Mesenchymal stem cell (in vitro differentiated cells and primary cell): ENCODE measurements around the gene GTSF1L.

ENCODE experiments used
- DNase-seq: peaks from one replicate; pipeline ENCODE4 v3.0.0-alpha.2; 2013
- H2AFZ ChIP-seq: one replicate; pipeline ENCODE4 v1.6.1; 2013; ENCODE audit warnings: low read depth, mild to moderate bottlenecking, control low read depth, inconsistent platforms, low read length, moderate library complexity
- H2AK5ac ChIP-seq: 2 replicates; pipeline ENCODE4 v1.6.1; 2013; ENCODE audit warnings: low read length, moderate library complexity, mild to moderate bottlenecking, inconsistent platforms; ENCODE audit not compliant: severe bottlenecking
- H2BK120ac ChIP-seq: one replicate; pipeline ENCODE4 v1.6.1; 2013; ENCODE audit warnings: low read depth, mild to moderate bottlenecking, inconsistent platforms, low read length, moderate library complexity
- H2BK12ac ChIP-seq, 2 experiments: one replicate each; pipeline ENCODE4 v1.6.1; 2013; ENCODE audit warnings: inconsistent platforms in 2 of 2, low read length in 2 of 2, mild to moderate bottlenecking in 2 of 2, moderate library complexity in 2 of 2, control low read depth in 1 of 2
- H2BK15ac ChIP-seq: one replicate; pipeline ENCODE4 v1.6.1; 2013; ENCODE audit warnings: mild to moderate bottlenecking, low read depth, inconsistent platforms; ENCODE audit not compliant: poor library complexity, severe bottlenecking
- H2BK5ac ChIP-seq: 2 replicates; pipeline ENCODE4 v1.6.1; 2013; ENCODE audit warnings: low read depth, mild to moderate bottlenecking, low read length, control low read depth, inconsistent platforms; ENCODE audit not compliant: poor library complexity, severe bottlenecking
- H3K14ac ChIP-seq, 2 experiments: one replicate each; pipeline ENCODE4 v1.6.1; 2013; ENCODE audit warnings: inconsistent platforms in 2 of 2, low read length in 2 of 2, control low read depth in 1 of 2, mild to moderate bottlenecking in 1 of 2, moderate library complexity in 1 of 2
- H3K18ac ChIP-seq, 2 experiments: one replicate each; pipeline ENCODE4 v1.6.1; 2013; ENCODE audit warnings: inconsistent platforms in 2 of 2, low read length in 2 of 2, control low read depth in 1 of 2, low read depth in 1 of 2, mild to moderate bottlenecking in 1 of 2
- H3K23ac ChIP-seq, 2 experiments: one replicate each; pipeline ENCODE4 v1.6.1; 2013; ENCODE audit warnings: inconsistent platforms in 2 of 2, low read length in 2 of 2, mild to moderate bottlenecking in 2 of 2, moderate library complexity in 2 of 2, control low read depth in 1 of 2
- H3K27ac ChIP-seq: 2 replicates; pipeline ENCODE4 v1.5.1; 2013; ENCODE audit warnings: mild to moderate bottlenecking, moderate library complexity, low read length, control low read depth, inconsistent platforms; ENCODE audit not compliant: poor library complexity, severe bottlenecking
- H3K27me3 ChIP-seq, 2 experiments: 2 replicates each; pipeline versions ENCODE4 v1.6.1 to v1.7.0; 2013; ENCODE audit warnings: low read length in 2 of 2, mild to moderate bottlenecking in 2 of 2, moderate library complexity in 2 of 2, control low read depth in 1 of 2, inconsistent platforms in 1 of 2; ENCODE audit not compliant: control insufficient read depth in 1 of 2, insufficient read depth in 1 of 2
- H3K36me3 ChIP-seq, 2 experiments: 2 replicates each; pipeline versions ENCODE4 v1.6.1 to v1.7.0; 2013; ENCODE audit warnings: low read length in 2 of 2, control low read depth in 1 of 2, inconsistent platforms in 1 of 2, low read depth in 1 of 2, mild to moderate bottlenecking in 1 of 2; ENCODE audit not compliant: insufficient read depth in 2 of 2, control insufficient read depth in 1 of 2
- H3K4ac ChIP-seq, 2 experiments: one replicate each; pipeline ENCODE4 v1.6.1; 2013; ENCODE audit warnings: inconsistent platforms in 2 of 2, low read length in 2 of 2, mild to moderate bottlenecking in 2 of 2, moderate library complexity in 2 of 2, control low read depth in 1 of 2, low read depth in 1 of 2
- H3K4me1 ChIP-seq: 2 replicates; pipeline ENCODE4 v1.6.1; 2013; ENCODE audit warnings: low read depth, low read length, control low read depth; ENCODE audit not compliant: control insufficient read depth, insufficient read depth
- H3K4me2 ChIP-seq: 2 replicates; pipeline ENCODE4 v1.6.1; 2013; ENCODE audit warnings: low read length, mild to moderate bottlenecking, inconsistent platforms; ENCODE audit not compliant: poor library complexity, severe bottlenecking
- H3K4me3 ChIP-seq, 2 experiments: 2 replicates each; pipeline versions ENCODE4 v1.5.1 to v1.7.0; 2013; ENCODE audit warnings: low read length in 2 of 2, mild to moderate bottlenecking in 2 of 2, control low read depth in 1 of 2, low read depth in 1 of 2; ENCODE audit not compliant: insufficient read depth in 1 of 2
- H3K79me1 ChIP-seq: replicated peaks from 2 replicates; pipeline ENCODE4 v1.6.1; 2013; ENCODE audit warnings: mild to moderate bottlenecking, control low read depth, low read length, inconsistent platforms; ENCODE audit not compliant: poor library complexity, severe bottlenecking
- H3K9ac ChIP-seq: 2 replicates; pipeline ENCODE4 v1.7.0; 2013; ENCODE audit warnings: mild to moderate bottlenecking, low read length, moderate library complexity
- H3K9me3 ChIP-seq: 2 replicates; pipeline ENCODE4 v1.7.0; 2013; ENCODE audit warnings: mild to moderate bottlenecking, low read length; ENCODE audit not compliant: control insufficient read depth
- H4K8ac ChIP-seq: one replicate; pipeline ENCODE4 v1.6.1; 2013; ENCODE audit warnings: inconsistent platforms, mild to moderate bottlenecking, low read length, moderate library complexity
- H4K91ac ChIP-seq: one replicate; pipeline ENCODE4 v1.6.1; 2013; ENCODE audit warnings: mild to moderate bottlenecking, low read length, inconsistent platforms
- WGBS: methylation state at CpG from one replicate; pipeline ENCODE4 v1.1.7; 2013; ENCODE audit warnings: mixed read lengths; 5-methylcytosine and 5-hydroxymethylcytosine counted together

GTSF1L gene

DNA sequence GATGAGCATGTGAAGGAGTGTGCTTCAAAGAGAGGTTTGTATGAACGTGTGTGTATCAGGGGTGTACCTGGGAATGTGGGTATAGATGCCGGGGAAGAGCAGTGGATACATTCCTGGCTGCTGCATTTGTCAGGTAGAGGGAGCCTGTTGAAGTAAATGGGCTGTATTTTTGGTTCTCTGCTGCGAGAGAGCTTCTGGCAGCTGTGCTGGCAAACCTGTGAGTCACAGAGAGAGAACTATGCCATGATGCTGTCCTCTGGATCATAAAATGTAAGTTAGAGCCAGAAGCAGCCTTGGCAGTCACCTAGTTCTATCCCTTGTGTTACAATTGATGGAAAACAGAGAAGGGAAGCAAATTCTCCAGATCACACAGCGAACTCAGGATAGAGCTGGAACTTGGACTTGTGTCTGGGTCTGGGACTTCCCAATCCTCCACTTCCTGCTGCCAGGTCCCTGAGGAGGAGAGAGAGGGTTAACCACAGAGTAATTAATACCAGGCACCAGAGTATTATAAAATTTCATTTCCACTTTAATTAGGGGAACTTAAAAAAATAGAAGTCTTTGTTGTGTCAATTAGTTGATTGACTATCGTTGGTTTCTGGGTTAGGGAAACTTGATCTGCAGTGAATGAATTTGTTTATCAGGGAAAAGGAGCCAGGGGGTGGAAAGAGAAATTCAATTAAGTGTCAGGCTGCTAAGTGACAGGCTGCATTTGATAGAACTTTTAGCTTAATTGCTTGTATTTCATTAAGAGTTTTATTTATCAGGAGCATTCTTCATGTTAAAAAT is 41.1 kb upstream of the GTSF1L start:
- WGBS: 66% methylated on average over 5 of the region's 5 CpGs
- DNase-seq: no peak
- no peak overlapping the region for H3K4ac ChIP-seq

DNA sequence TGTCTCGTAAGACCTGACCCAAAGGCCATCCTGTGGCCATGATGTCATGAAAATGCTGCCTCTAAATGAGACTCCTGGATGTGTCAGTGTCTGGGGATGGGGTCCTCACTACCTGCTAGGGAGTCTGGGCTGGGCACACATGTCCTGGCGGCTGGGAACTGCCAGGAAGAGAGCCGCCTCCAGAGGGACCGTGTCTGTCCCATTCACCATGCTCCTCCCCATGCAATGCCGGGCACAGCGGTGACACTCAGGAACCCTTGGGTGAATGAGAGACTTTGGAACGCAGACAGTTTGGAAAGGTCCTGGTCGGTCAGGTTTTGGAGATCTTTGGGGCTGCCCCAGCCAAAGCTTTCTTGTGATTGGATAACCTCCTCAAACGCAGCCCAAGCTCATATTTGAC is 40.1 kb upstream of the GTSF1L start:
- H3K4ac ChIP-seq: no peak overlapping the region

More for the DNA sequence above, 41.1 kb upstream of the GTSF1L start:
- no peak overlapping the region for H3K4me2 ChIP-seq
- H3K9me3 ChIP-seq: no peaks in the 10 kb centered on the region
- no peak overlapping the region for H2BK15ac ChIP-seq
- H2BK120ac ChIP-seq: no peak overlapping the region
- no peaks in the 10 kb centered on the region for H3K36me3 ChIP-seq
- no peak overlapping the region for H2BK12ac ChIP-seq
- H3K27ac ChIP-seq: no peak overlapping the region
- no peak overlapping the region for H2AFZ ChIP-seq
- no peaks in the 10 kb centered on the region for H3K4me1 ChIP-seq
- no peak overlapping the region for H3K18ac ChIP-seq
- no peaks in the 10 kb centered on the region for H3K79me1 ChIP-seq
- no peak overlapping the region for H3K23ac ChIP-seq
- peaks cover 51 to 74% of the 10 kb centered on the region in 2 experiments for H3K27me3 ChIP-seq
- H2AK5ac ChIP-seq: no peak overlapping the region
- no peak overlapping the region for H3K9ac ChIP-seq
- no peak overlapping the region for H3K14ac ChIP-seq
- no peak overlapping the region for H4K91ac ChIP-seq
- H3K4me3 ChIP-seq: no peak overlapping the region
- H4K8ac ChIP-seq: no peak overlapping the region
- no peak overlapping the region for H2BK5ac ChIP-seq

DNA sequence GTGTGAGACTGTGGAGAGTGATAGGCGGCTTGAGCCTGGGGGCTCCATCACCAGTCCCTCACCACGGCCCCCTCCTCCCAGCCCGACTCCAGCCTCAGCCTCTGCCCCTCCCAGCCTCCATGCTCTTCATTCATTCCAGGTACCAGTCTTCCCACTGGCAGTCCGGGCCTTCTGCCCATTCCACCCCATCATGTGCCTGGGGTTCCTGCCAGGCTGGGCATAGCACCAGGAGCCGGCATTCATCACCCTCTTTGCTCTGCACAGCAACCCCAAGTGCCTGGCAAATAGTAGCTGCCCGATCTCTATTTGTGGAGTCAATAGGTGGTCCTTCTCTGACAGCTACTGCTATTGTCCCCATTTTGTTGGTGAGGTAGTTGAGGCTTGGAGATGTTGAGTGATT is 39.6 kb upstream of the GTSF1L start:
- Histone ChIP-seq H2BK12ac (no peak overlapping the region), H2AFZ (no peak overlapping the region), H4K91ac (no peak overlapping the region), H2BK15ac (no peak overlapping the region), H3K27ac (no peak overlapping the region), H3K4ac (no peak overlapping the region), H3K14ac (no peak overlapping the region), H3K36me3 (no peaks in the 10 kb centered on the region), H2AK5ac (no peak overlapping the region), H3K9ac (no peak overlapping the region), H4K8ac (no peak overlapping the region), H3K27me3 (peaks cover 38 to 68% of the 10 kb centered on the region in 2 experiments), H2BK5ac (no peak overlapping the region), H3K4me1 (no peaks in the 10 kb centered on the region), H3K4me3 (no peak overlapping the region), H3K79me1 (no peaks in the 10 kb centered on the region), H3K18ac (no peak overlapping the region), H3K23ac (no peak overlapping the region), H3K4me2 (no peak overlapping the region), H2BK120ac (no peak overlapping the region), H3K9me3 (no peaks in the 10 kb centered on the region)
- WGBS: 81% methylated on average over 6 of the region's 6 CpGs
- no peak for DNase-seq

More for the DNA sequence above, 40.1 kb upstream of the GTSF1L start:
- H2BK5ac ChIP-seq: no peak overlapping the region
- no peak overlapping the region for H2BK120ac ChIP-seq
- no peak overlapping the region for H3K14ac ChIP-seq
- 87% methylated on average over 9 of the region's 9 CpGs for WGBS
- H3K4me1 ChIP-seq: no peaks in the 10 kb centered on the region
- no peaks in the 10 kb centered on the region for H3K36me3 ChIP-seq
- H2BK12ac ChIP-seq: no peak overlapping the region
- H4K91ac ChIP-seq: no peak overlapping the region
- H3K4me2 ChIP-seq: no peak overlapping the region
- no peak overlapping the region for H3K27ac ChIP-seq
- DNase-seq: no peak
- no peak overlapping the region for H3K9ac ChIP-seq
- no peak overlapping the region for H3K23ac ChIP-seq
- H3K18ac ChIP-seq: no peak overlapping the region
- H2AFZ ChIP-seq: no peak overlapping the region
- H2BK15ac ChIP-seq: no peak overlapping the region
- peaks cover 42 to 73% of the 10 kb centered on the region in 2 experiments for H3K27me3 ChIP-seq
- no peaks in the 10 kb centered on the region for H3K9me3 ChIP-seq
- no peak overlapping the region for H3K4me3 ChIP-seq
- no peak overlapping the region for H4K8ac ChIP-seq
- no peaks in the 10 kb centered on the region for H3K79me1 ChIP-seq
- H2AK5ac ChIP-seq: no peak overlapping the region

DNA sequence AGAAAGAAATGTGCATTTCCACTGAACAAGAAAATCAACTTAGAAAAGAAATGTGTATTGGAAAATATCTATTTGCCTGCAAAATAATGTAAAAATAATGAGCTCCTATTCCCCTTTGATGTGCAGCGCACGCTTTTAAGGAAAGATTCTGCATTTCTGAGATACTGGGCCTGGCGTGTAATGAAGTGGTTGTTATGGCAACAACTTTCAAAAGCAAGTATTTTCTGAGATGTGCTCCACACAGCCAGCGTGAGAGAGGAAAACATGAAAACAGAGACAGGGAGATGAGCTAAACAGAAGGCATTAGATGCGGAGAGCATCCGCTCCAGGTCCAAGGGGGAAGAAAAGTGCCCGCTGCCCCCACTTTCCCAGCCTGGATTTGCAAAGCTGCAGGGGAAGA is 39.1 kb upstream of the GTSF1L start:
- H3K9me3 ChIP-seq: no peaks in the 10 kb centered on the region
- no peaks in the 10 kb centered on the region for H3K4me1 ChIP-seq
- no peak overlapping the region for H2BK120ac ChIP-seq
- no peak overlapping the region for H2AFZ ChIP-seq
- H2BK15ac ChIP-seq: no peak overlapping the region
- WGBS: 83% methylated on average over 7 of the region's 7 CpGs
- no peaks in the 10 kb centered on the region for H3K36me3 ChIP-seq
- no peak overlapping the region for H3K4ac ChIP-seq
- no peaks in the 10 kb centered on the region for H3K79me1 ChIP-seq
- H3K9ac ChIP-seq: no peak overlapping the region
- H2BK12ac ChIP-seq: no peak overlapping the region
- no peak overlapping the region for H4K8ac ChIP-seq
- H3K23ac ChIP-seq: no peak overlapping the region
- H2BK5ac ChIP-seq: no peak overlapping the region
- no peak overlapping the region for H3K4me2 ChIP-seq
- no peak overlapping the region for H3K4me3 ChIP-seq
- no peak overlapping the region for H3K14ac ChIP-seq
- H3K27ac ChIP-seq: no peak overlapping the region
- H3K27me3 ChIP-seq: peaks cover 38 to 63% of the 10 kb centered on the region in 2 experiments
- no peak overlapping the region for H2AK5ac ChIP-seq
- no peak overlapping the region for H3K18ac ChIP-seq
- no peak for DNase-seq
- no peak overlapping the region for H4K91ac ChIP-seq
